HG03060 (cell line): ENCODE results near the gene PAGE2B.
"Not testable (repeated sequence)": the region's sequence is repeated elsewhere in the genome, so short reads cannot be mapped to it uniquely, and the experiment has no call there.

Source experiments
- ATAC-seq: cut with Tn5 transposase; IDR thresholded peaks from one replicate; pipeline ENCODE4 v1.9.1; 2021; ENCODE audit warnings: low read depth, moderate number of reproducible peaks; ENCODE audit not compliant: unreplicated experiment

PAGE2B gene

GRCh38 chrX:55074851-55075467, at the start of gene PAGE2B:
PAGE2B (plus strand) TSS chrX:55075030; CDS start chrX:55076042, 1,012 bp downstream.
- ATAC-seq, result no peak

GRCh38 chrX:55026143-55026542, 48.7 kb upstream of the PAGE2B start:
- ATAC-seq, result no peak

- ATAC-seq, result no peak
Observed at GRCh38 chrX:55026840-55027239, 48.0 kb upstream of the PAGE2B start.

- ATAC-seq, result no peak
Observed at GRCh38 chrX:55028040-55028439, 46.8 kb upstream of the PAGE2B start.

GRCh38 chrX:55028611-55029010, 46.2 kb upstream of the PAGE2B start:
- ATAC-seq, result no peak

- no peak for ATAC-seq
Observed at GRCh38 chrX:55029291-55029690, 45.5 kb upstream of the PAGE2B start.

- no peak for ATAC-seq
Observed at GRCh38 chrX:55030271-55031205, 44.3 kb upstream of the PAGE2B start, which contains the start of gene ALAS2. ALAS2 (minus strand) TSS chrX:55030977; CDS start chrX:55026000, 4,977 bp downstream.

GRCh38 chrX:55033429-55033828, 41.4 kb upstream of the PAGE2B start:
- ATAC-seq, result no peak

GRCh38 chrX:55039471-55039870, 35.4 kb upstream of the PAGE2B start:
- no peak for ATAC-seq

- no peak for ATAC-seq
Observed at GRCh38 chrX:55041514-55041913, 33.3 kb upstream of the PAGE2B start.

- not testable (repeated sequence) for ATAC-seq
Observed at GRCh38 chrX:55050599-55050998, 24.2 kb upstream of the PAGE2B start.

GRCh38 chrX:55056820-55057674, 17.8 kb upstream of the PAGE2B start:
- ATAC-seq, result no peak

- ATAC-seq, result no peak
Observed at GRCh38 chrX:55057675-55058249, 17.1 kb upstream of the PAGE2B start.

GRCh38 chrX:55067180-55067579, 7.7 kb upstream of the PAGE2B start:
- ATAC-seq, result not testable (repeated sequence)

- ATAC-seq, result no peak
Observed at GRCh38 chrX:55072286-55072685, 2.5 kb upstream of the PAGE2B start.

- ATAC-seq, result no peak
Observed at GRCh38 chrX:55088795-55089489, 14.1 kb downstream of the PAGE2B start, which contains the start of gene PAGE2. PAGE2 (plus strand) TSS chrX:55089018; CDS start chrX:55090021, 1,003 bp downstream.

- ATAC-seq, result no peak
Observed at GRCh38 chrX:55098691-55099090, 23.9 kb downstream of the PAGE2B start.

GRCh38 chrX:55099162-55099561, 24.3 kb downstream of the PAGE2B start:
- no peak for ATAC-seq

GRCh38 chrX:55102754-55103153, 27.9 kb downstream of the PAGE2B start:
- no peak for ATAC-seq

GRCh38 chrX:55107262-55107661, 32.4 kb downstream of the PAGE2B start:
- no peak for ATAC-seq
